HG03039 (cell line): ENCODE measurements around the gene PLA2G6.

Source experiments
- ATAC-seq: cut with Tn5 transposase; IDR thresholded peaks from one replicate; pipeline ENCODE4 v1.9.1; 2021; ENCODE audit warnings: mild to moderate bottlenecking, moderate library complexity; ENCODE audit not compliant: unreplicated experiment

PLA2G6 gene

DNA sequence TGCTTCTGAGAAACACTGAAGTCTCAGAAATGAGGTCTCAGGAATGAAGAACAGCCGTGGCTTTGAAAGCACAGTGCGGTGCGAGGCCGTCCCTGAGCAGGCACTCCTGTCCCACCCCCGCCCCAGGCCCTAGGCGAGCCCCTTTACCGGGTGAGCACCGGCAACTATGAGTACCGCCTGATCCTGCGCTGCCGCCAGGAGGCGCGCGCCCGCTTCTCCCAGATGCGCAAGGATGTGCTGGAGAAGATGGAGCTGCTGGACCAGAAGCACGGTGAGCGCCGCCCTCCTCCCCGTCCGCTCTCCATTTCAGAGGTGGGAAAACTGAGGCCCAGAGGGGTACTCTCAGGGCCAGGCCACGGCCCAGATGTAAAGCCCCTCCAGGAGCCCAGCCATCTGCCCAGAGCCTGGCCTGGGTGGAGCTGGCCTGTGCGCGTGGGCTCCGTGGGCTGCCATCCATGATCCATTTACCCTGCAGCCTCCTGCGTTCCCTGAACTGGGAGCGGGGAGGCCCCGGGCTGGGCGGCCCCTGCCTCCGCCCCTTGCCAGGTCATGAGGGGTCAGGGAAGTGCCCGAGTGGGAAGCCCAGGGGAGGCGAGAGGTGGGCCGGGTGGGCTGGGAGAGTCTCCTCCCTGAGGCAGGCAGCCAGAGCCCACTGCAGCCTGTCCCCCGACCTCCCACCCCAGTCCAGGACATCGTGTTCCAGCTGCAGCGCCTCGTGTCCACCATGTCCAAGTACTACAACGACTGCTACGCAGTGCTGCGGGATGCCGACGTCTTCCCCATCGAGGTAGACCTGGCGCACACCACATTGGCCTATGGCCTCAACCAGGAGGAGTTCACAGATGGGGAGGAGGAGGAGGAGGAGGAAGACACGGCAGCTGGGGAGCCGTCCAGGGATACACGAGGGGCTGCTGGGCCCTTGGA, 107.2 kb downstream of the PLA2G6 start:
- ATAC-seq, result no peak

GRCh38 chr22:38073150-38074130, 108.2 kb downstream of the PLA2G6 start:
- ATAC-seq, result no peak

- ATAC-seq, result no peak
Observed at GRCh38 chr22:38072322-38073149, 109.1 kb downstream of the PLA2G6 start.

GRCh38 chr22:38071421-38072321, 110.0 kb downstream of the PLA2G6 start:
- no peak for ATAC-seq

GRCh38 chr22:38070250-38070921, 111.2 kb downstream of the PLA2G6 start:
- ATAC-seq, result no peak

DNA sequence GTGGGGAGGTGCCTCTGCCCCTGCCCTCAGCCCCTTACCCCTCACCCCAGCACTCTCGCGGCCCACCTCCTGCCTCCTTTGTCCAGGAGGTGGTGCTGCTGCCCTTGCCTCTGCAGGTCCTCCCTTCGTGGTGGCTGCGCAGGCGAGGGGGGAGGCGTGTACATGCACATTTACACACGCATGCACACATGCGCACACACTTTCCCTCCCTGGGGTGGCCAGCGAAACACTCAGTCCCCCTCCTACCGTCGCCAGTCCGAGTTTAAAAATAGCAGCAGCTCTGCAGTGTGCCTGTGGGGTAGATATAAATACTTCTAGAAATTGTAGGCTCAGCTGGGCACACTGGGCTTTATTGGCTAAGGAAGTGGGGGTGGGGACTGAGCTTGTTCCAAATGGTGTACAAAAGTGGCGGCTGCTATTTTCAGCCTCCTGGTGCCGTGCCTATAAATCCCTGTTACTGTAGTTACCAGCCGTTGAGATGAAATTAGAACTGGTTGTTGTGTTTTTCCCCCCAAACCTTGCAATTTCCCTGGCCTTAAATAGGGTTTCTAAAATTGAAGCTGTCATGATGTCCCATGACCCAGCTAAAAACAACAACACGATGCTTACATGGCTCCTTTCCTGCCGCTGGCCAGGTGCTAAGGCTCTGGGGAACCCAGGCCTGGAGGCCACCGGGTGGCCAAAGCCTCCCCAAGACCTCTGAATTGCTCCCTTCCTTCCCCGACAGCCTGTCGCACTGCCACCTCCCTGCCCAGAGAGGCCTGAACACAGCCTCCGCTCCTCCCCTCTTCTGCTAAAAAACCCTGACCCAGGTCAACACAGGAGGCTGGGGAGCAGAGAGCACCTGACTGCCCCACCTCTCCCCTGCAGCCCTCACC, 112.0 kb downstream of the PLA2G6 start:
- ATAC-seq, result no peak

DNA sequence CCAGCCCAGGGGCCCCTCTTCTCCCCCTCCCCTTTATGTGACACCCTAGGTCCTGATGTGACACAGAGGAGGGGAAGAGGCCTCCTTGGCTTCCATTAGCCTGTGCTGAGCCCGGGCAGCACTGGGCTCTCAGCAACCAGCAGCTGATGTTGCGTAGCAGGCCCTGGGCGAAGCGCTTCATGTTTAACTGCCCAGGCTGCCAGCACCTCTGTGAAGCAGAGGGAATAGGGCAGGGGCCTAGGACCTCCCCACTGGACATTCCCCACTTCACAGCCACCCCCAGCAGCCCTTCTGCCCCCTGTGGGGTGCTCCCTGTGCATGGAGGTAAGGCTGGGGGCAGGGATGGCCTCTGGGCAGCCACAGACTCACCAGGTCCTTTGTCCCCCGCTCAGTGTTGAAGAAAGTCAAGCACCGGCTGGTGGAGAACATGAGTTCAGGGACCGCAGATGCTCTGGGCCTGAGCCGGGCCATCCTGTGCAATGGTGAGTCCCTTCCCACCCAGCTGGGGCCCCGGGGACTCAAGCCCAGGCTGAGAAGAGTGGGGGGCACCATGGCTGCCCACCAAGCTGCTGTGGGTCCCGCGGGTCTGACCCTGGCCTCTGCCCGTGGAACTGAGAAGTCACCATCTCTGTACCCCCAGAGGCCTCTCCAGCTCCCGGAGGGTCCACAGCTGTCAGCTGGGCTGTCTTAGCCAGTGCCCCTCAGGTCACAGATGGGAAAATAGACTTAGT, 112.8 kb downstream of the PLA2G6 start:
- no peak for ATAC-seq

- no peak for ATAC-seq
Observed at GRCh38 chr22:38067761-38068360, 113.8 kb downstream of the PLA2G6 start.

DNA sequence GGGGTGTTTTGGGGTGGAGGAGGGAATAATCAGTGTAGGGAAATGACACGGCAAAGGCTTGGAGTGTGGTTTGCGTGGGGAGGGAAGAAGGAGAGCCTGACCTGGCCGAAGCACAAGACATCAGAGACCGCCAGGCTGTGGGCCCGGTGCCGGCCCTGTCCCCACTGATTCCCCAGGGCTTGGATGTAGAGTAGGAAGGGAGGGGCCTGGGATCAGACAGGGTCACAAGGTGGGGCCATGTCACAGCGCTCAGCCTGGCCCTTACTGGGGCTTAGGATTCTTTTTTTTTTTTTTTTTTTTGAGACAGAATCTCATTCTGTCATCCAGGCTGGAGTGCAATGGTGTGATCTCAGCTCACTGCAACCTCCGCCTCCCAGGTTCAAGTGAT, 114.6 kb downstream of the PLA2G6 start:
- no peak for ATAC-seq

DNA sequence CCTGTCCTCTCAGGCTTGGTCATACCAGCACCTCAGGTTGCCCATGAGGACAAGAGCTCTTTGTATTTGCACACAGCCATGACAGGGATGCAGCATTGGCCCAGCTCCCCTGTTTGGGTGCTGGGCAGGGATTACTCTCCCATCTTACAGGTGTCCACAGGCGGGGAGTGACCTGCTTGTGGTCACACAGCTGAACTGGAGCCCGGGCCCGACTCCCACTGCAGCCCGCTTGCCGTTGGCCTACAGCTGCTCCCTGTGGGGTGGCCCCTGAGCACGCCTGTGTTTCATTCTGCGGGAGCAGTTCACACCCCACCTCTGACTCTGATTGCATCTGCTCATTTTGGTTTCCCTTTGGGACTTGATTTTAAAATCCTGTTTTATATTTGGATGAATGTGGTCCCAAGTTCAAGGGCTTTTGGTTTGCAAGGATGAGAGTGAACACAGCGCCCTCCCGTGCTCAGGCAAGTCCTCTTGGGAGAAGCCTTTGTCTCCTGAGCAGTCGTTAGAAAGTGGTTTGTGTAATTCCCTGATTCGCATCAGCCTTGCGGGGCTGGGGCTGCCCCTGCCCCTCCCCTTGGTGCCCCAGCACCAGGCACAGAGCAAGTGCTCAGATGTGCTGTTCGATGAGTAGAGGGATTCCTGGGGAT, 115.1 kb downstream of the PLA2G6 start:
- no peak for ATAC-seq

- ATAC-seq, result no peak
Observed at GRCh38 chr22:38065539-38065938, 116.1 kb downstream of the PLA2G6 start.

GRCh38 chr22:38062791-38063190, 118.8 kb downstream of the PLA2G6 start:
- no peak for ATAC-seq
